ENCODE data around the gene CBX1.
A peak's percentile ranks its signal among the peaks of the same experiment; 100 is the strongest.

CBX1 gene

DNA sequence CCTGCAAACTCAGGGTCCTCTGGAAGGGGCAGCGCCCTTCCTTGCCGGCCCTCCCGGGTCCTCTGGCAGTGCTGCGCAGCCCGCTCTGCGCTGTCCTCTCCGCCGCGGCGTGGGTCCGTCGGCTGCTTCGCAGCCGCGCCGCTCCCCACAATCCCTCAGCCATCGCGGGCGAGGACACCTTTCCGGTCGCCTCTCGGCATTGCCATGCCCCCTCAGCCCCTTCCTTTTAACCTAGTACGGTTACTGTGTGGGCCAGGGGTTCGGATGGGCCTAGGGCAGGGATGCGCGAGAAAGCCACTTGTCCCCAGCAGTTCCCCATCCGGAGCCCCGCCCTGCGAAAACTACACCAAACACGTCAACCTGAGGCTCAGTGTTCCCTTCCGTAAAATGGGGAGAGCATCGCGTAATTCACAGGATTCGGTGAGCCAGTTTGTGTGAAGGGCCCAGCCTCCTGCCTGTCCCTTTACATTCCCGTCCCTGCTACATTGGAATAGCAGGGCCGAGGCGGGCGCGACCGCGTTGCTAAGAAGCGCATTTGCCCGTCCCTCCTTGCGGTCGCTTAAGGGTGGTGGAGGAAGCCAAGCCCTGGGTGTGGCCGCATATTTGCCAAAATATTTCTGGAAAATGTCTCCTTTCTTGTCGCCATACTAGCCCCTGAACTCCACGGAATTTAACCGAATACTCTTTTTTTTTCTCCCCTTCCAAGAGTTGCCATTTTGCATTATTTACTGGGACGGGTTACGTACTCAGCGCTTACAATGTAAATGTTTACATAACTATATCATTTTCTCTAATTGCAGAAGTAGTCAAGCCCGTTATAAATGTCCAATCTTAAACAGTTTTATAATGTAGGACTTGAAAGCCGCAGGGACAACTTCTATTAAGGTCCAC, 76.9 kb downstream of the CBX1 start:
- TF ChIP-seq CTCF (conservative IDR thresholded peaks at IDR 0.05; ENCODE audit: low read length) = no peak
- DNase-seq (ENCODE audit: low read depth) = peak; percentile 84
- H3K4me3 ChIP-seq (ENCODE audit: low read length) = peak overlapping the region; percentile 58

GRCh38 chr17:48023400-48024148, 77.7 kb downstream of the CBX1 start:
- peak; percentile 77 for DNase-seq (ENCODE audit: low read depth)
- no peak; the same call in 1 of the 2 replicates for TF ChIP-seq CTCF (conservative IDR thresholded peaks at IDR 0.05; ENCODE audit: low read length)
- peak overlapping the region; percentile 58 for H3K4me3 ChIP-seq (ENCODE audit: low read length)

DNA sequence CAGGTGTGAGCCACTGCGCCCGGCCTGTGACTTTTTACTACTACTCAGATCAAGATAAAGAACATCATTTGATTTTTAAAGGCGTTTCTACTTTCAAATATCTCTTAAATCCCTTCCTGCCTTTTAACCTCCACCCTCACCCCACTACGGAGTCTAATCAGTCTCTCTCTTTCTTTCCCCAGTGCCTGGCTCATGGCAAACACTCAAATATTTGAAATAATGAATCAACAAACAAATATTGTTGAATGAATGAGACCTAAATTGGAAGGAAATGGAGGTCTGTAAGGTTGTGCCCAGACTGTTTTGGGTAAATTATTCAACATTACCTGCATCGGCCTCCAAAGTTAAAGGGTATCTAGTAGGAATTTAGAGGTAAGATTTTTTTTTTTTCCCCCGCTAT, 78.4 kb downstream of the CBX1 start:
- TF ChIP-seq CTCF (conservative IDR thresholded peaks at IDR 0.05; ENCODE audit: low read length) = no peak
- no peak overlapping the region for H3K4me3 ChIP-seq (ENCODE audit: low read length)
- DNase-seq (ENCODE audit: low read depth) = no peak

- H3K4me3 ChIP-seq (ENCODE audit: low read length) = no peak overlapping the region
- no peak for TF ChIP-seq CTCF (conservative IDR thresholded peaks at IDR 0.05; ENCODE audit: low read length)
- DNase-seq (ENCODE audit: low read depth) = no peak
Observed at GRCh38 chr17:48021934-48022333, 79.3 kb downstream of the CBX1 start.
